ACHN (cell line): ENCODE measurements around the gene FBL.
A peak's percentile ranks its signal among the peaks of the same experiment; 100 is the strongest.
"Not testable (repeated sequence)": the region's sequence is repeated elsewhere in the genome, so short reads cannot be mapped to it uniquely, and the experiment has no call there.

Source experiments
- DNase-seq: peaks from one replicate; pipeline ENCODE4 v3.0.0-alpha.2; 2015
- in situ Hi-C: cut with HindIII; loops from 2 replicates; pipeline ENCODE4 v1.10.0; 2017; ENCODE audit warnings: low sequenced_read_pairs, low pct_ligation_motif_present, low pct_unique_long_range_greater_than_20kb

Gene FBL

GRCh38 chr19:39811064-39811463, 35.1 kb downstream of the FBL start:
- in situ Hi-C loops: no loop called here

GRCh38 chr19:39810424-39810823, 35.8 kb downstream of the FBL start:
- in situ Hi-C loops: no loop called here
- DNase-seq: no peak

More at GRCh38 chr19:39811064-39811463, 35.1 kb downstream of the FBL start:
- no peak for DNase-seq

- no peak for DNase-seq
- in situ Hi-C loops: no loop called here
These were observed 36.8 kb downstream of the FBL start for GRCh38 chr19:39809368-39809767.

GRCh38 chr19:39808688-39809087, 37.5 kb downstream of the FBL start:
- in situ Hi-C loops, DNase-seq: not testable (repeated sequence)

- in situ Hi-C loops: no loop called here
- DNase-seq: no peak
These were observed 38.3 kb downstream of the FBL start for GRCh38 chr19:39807846-39808364.

GRCh38 chr19:39805104-39805503, 41.1 kb downstream of the FBL start:
- no peak for DNase-seq
- in situ Hi-C loops: no loop called here

- DNase-seq: no peak
These were observed 43.2 kb downstream of the FBL start for GRCh38 chr19:39802958-39803357.

GRCh38 chr19:39797083-39797482, 49.1 kb downstream of the FBL start:
- DNase-seq: no peak
- in situ Hi-C loops: no loop called here

More at GRCh38 chr19:39802958-39803357, 43.2 kb downstream of the FBL start:
- in situ Hi-C loops: no loop called here

GRCh38 chr19:39796000-39796498, 50.1 kb downstream of the FBL start:
- in situ Hi-C loops: no loop called here

GRCh38 chr19:39795001-39795400, 51.2 kb downstream of the FBL start:
- DNase-seq: no peak
- in situ Hi-C loops: no loop called here

More at GRCh38 chr19:39796000-39796498, 50.1 kb downstream of the FBL start:
- DNase-seq: no peak

GRCh38 chr19:39792999-39793546, 53.1 kb downstream of the FBL start:
- DNase-seq: peak; percentile 65
- in situ Hi-C loops: no loop called here

GRCh38 chr19:39788244-39788643, 57.9 kb downstream of the FBL start:
- DNase-seq: no peak
- in situ Hi-C loops: no loop called here
